SK-N-SH treated with all-trans-retinoic acid at 6 μM for 48 hours (cell line): Measurements from ENCODE around the gene PDE5A.

Source experiments
- ATAC-seq: fragments of 200-7000 bp; cut with Tn5 transposase; 3 replicates; pipeline ENCODE4 v1.9.1; 2020; ENCODE audit warnings: mild to moderate bottlenecking, moderate library complexity
- ARNTL ChIP-seq: fragments of 450-650 bp; formaldehyde crosslinking; IDR thresholded peaks from 2 replicates; pipeline ENCODE4 v1.5.0; 2020; ENCODE audit warnings: low read depth, mild to moderate bottlenecking, moderate library complexity, borderline replicate concordance
- BACH2 ChIP-seq: fragments of 250-450 bp; sonication (Bioruptor Pico); IDR thresholded peaks from 2 replicates; pipeline ENCODE4 v1.9.0; 2021; ENCODE audit warnings: mild to moderate bottlenecking, borderline replicate concordance
- CSDC2 ChIP-seq: fragments of 250-450 bp; sonication (Bioruptor Pico); IDR thresholded peaks from 2 replicates; pipeline ENCODE4 v1.5.0; 2020; ENCODE audit warnings: mild to moderate bottlenecking, moderate library complexity
- CSRNP3 ChIP-seq: fragments of 250-450 bp; sonication (Bioruptor Pico); IDR thresholded peaks from 2 replicates; pipeline ENCODE4 v1.5.1; 2021; ENCODE audit warnings: mild to moderate bottlenecking, moderate library complexity
- ESRRG ChIP-seq: fragments of 250-450 bp; sonication (Bioruptor Pico); IDR thresholded peaks from 2 replicates; pipeline ENCODE4 v1.6.1; 2021; ENCODE audit warnings: mild to moderate bottlenecking
- GLIS3 ChIP-seq: fragments of 250-450 bp; sonication (Bioruptor Pico); IDR thresholded peaks from 2 replicates; pipeline ENCODE4 v1.5.0; 2020; ENCODE audit warnings: mild to moderate bottlenecking, moderate library complexity
- ISL1 ChIP-seq: fragments of 250-450 bp; sonication (Bioruptor Pico); IDR thresholded peaks from 2 replicates; pipeline ENCODE4 v2.1.2; 2022; ENCODE audit warnings: mild to moderate bottlenecking, moderate library complexity
- OSR1 ChIP-seq: fragments of 250-450 bp; sonication (Bioruptor Pico); IDR thresholded peaks from 2 replicates; pipeline ENCODE4 v1.8.0; 2022; ENCODE audit warnings: moderate library complexity, mild to moderate bottlenecking, inconsistent platforms
- PATZ1 ChIP-seq: fragments of 250-450 bp; sonication (Bioruptor Pico); IDR thresholded peaks from 2 replicates; pipeline ENCODE4 v1.8.0; 2020; ENCODE audit warnings: mild to moderate bottlenecking, moderate library complexity, borderline replicate concordance
- POU6F1 ChIP-seq: fragments of 250-450 bp; sonication (Bioruptor Pico); IDR thresholded peaks from 2 replicates; pipeline ENCODE4 v1.8.0; 2021; ENCODE audit warnings: low read depth, mild to moderate bottlenecking, moderate library complexity, borderline replicate concordance
- PPARA ChIP-seq: fragments of 250-450 bp; sonication (Bioruptor Pico); IDR thresholded peaks from 2 replicates; pipeline ENCODE4 v1.5.0; 2020; ENCODE audit warnings: mild to moderate bottlenecking, borderline replicate concordance
- RARB ChIP-seq: fragments of 250-450 bp; sonication (Bioruptor Pico); IDR thresholded peaks from 2 replicates; pipeline ENCODE4 v1.8.0; 2021; ENCODE audit warnings: mild to moderate bottlenecking, moderate library complexity
- SNAI2 ChIP-seq: fragments of 250-450 bp; sonication (Bioruptor Pico); IDR thresholded peaks from 2 replicates; pipeline ENCODE4 v1.5.0; 2020; ENCODE audit warnings: mild to moderate bottlenecking, moderate library complexity
- TCF4 ChIP-seq: fragments of 250-450 bp; sonication (Bioruptor Pico); IDR thresholded peaks from 2 replicates; pipeline ENCODE4 v1.8.0; 2021; ENCODE audit warnings: mild to moderate bottlenecking, moderate library complexity, borderline replicate concordance
- TOX ChIP-seq: fragments of 250-450 bp; sonication (Bioruptor Pico); IDR thresholded peaks from 2 replicates; pipeline ENCODE4 v1.8.0; 2021; ENCODE audit warnings: mild to moderate bottlenecking, moderate library complexity, borderline replicate concordance
- ZC3H10 ChIP-seq: fragments of 250-450 bp; sonication (Bioruptor Pico); IDR thresholded peaks from 2 replicates; pipeline ENCODE4 v1.5.1; 2021; ENCODE audit warnings: mild to moderate bottlenecking, moderate library complexity
- ZFP3 ChIP-seq: fragments of 250-450 bp; sonication (Bioruptor Pico); IDR thresholded peaks from 2 replicates; pipeline ENCODE4 v1.5.0; 2020; ENCODE audit warnings: mild to moderate bottlenecking, moderate library complexity
- ZFP30 ChIP-seq: fragments of 450-650 bp; formaldehyde crosslinking; IDR thresholded peaks from 2 replicates; pipeline ENCODE4 v1.5.0; 2022; ENCODE audit warnings: mild to moderate bottlenecking, moderate library complexity
- ZNF565 ChIP-seq: fragments of 450-650 bp; formaldehyde crosslinking; conservative IDR thresholded peaks from 2 replicates; pipeline ENCODE4 v1.5.0; 2020; ENCODE audit warnings: low read depth, mild to moderate bottlenecking, moderate library complexity
- ZNF70 ChIP-seq: fragments of 450-650 bp; formaldehyde crosslinking; IDR thresholded peaks from 2 replicates; pipeline ENCODE4 v1.5.0; 2020; ENCODE audit warnings: mild to moderate bottlenecking, moderate library complexity
- ZNF8 ChIP-seq: fragments of 450-650 bp; formaldehyde crosslinking; IDR thresholded peaks from 2 replicates; pipeline ENCODE4 v1.5.0; 2020; ENCODE audit warnings: mild to moderate bottlenecking, moderate library complexity
- TF ChIP-seq, protein P1 (sequence below): fragments of 250-450 bp; sonication (Bioruptor Pico); IDR thresholded peaks from 2 replicates; pipeline ENCODE4 v1.5.1; 2020; ENCODE audit warnings: low read depth, mild to moderate bottlenecking, moderate library complexity
- TF ChIP-seq, protein P2 (sequence below): fragments of 250-450 bp; sonication (Bioruptor Pico); IDR thresholded peaks from 2 replicates; pipeline ENCODE4 v1.5.0; 2020; ENCODE audit warnings: mild to moderate bottlenecking, moderate library complexity

The PDE5A gene

GRCh38 chr4:119493419-119493818 is 135.2 kb downstream of the PDE5A start:
- ATAC-seq = peak; percentile 62
- TF ChIP-seq ZFP30 (CRISPR knock-in tag) = no peak
- no peak for TF ChIP-seq CSRNP3 (CRISPR knock-in tag)
- no peak for TF ChIP-seq ZNF70
- TF ChIP-seq TOX = no peak
- no peak for TF ChIP-seq SNAI2 (CRISPR knock-in tag)
- no peak for TF ChIP-seq GLIS3 (CRISPR knock-in tag)
- no peak for TF ChIP-seq ARNTL
- no peak for TF ChIP-seq ZNF565 (CRISPR knock-in tag)
- no peak for TF ChIP-seq TCF4 (CRISPR knock-in tag)
- TF ChIP-seq, protein P1, sequence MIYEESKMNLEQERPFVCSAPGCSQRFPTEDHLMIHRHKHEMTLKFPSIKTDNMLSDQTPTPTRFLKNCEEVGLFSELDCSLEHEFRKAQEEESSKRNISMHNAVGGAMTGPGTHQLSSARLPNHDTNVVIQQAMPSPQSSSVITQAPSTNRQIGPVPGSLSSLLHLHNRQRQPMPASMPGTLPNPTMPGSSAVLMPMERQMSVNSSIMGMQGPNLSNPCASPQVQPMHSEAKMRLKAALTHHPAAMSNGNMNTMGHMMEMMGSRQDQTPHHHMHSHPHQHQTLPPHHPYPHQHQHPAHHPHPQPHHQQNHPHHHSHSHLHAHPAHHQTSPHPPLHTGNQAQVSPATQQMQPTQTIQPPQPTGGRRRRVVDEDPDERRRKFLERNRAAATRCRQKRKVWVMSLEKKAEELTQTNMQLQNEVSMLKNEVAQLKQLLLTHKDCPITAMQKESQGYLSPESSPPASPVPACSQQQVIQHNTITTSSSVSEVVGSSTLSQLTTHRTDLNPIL (CRISPR knock-in tag) = no peak
- TF ChIP-seq ZNF8 (CRISPR knock-in tag) = no peak
- TF ChIP-seq ZC3H10 = no peak
- TF ChIP-seq CSDC2 (CRISPR knock-in tag) = no peak
- TF ChIP-seq ZFP3 = no peak
- no peak for TF ChIP-seq RARB
- TF ChIP-seq OSR1 = no peak

DNA sequence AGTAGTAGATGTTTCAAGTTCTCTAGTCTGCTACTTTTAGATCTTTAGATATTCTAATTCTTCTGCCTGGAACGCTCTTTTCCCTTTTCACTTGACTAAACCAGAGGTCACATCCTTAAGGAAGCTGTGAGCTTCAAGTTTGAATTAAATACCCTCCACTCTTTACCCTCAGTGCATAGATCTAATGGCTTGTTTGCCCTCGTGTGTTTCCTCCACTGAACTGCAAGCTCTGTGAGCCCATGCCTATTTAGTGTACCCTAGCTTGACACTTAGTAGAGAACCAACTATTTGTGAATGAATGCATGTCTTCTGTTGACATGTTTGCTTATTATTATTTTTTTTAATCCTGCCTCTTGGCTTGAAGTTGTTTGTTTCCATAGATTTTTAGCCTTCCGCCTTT is 138.3 kb downstream of the PDE5A start:
- peak; percentile 78 for ATAC-seq
- TF ChIP-seq ISL1 (CRISPR knock-in tag) = no peak
- TF ChIP-seq ZNF8 (CRISPR knock-in tag) = peak; percentile 13; the same call in 1 of the 2 replicates
- TF ChIP-seq GLIS3 (CRISPR knock-in tag) = peak; percentile 35; the same call in 1 of the 2 replicates
- peak; percentile 76 for TF ChIP-seq ZNF70
- no peak for TF ChIP-seq RARB

DNA sequence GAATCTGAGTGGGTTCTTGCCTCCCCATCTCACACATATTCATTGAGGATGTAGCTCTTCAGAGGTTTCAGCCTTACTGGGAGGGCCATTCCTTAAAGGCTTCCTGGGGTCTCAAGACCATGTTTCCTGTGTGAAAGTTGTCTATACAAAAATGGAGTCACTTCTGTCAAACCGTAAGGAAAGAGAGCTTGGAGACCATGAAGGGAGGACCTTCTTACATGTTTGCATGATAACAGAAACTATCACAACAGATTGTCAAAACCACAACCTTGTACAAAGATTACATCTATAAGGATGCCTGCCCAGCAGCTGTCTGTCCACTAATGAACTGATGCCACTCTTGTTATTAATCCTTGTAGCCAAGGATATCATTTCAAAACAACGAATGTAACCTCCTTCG is 139.3 kb downstream of the PDE5A start:
- ATAC-seq = no peak
- TF ChIP-seq OSR1 (no peak), BACH2 (CRISPR knock-in tag) (no peak), ZNF565 (CRISPR knock-in tag) (0 out of 2 replicates have a peak, but pooled peaks have one; percentile 21), TOX (no peak), ZNF70 (no peak), TCF4 (CRISPR knock-in tag) (no peak), ZNF8 (CRISPR knock-in tag) (no peak), ZFP3 (no peak; the same call in 1 of the 2 replicates), RARB (no peak), ESRRG (CRISPR knock-in tag) (peak; percentile 19; the same call in 1 of the 2 replicates), ARNTL (no peak), ZFP30 (CRISPR knock-in tag) (no peak), ZC3H10 (no peak), PATZ1 (CRISPR knock-in tag) (no peak), CSDC2 (CRISPR knock-in tag) (0 out of 2 replicates have a peak, but pooled peaks have one; percentile 66), GLIS3 (CRISPR knock-in tag) (peak; percentile 69; the same call in 1 of the 2 replicates), POU6F1 (CRISPR knock-in tag) (no peak), ISL1 (CRISPR knock-in tag) (peak; percentile 47), CSRNP3 (CRISPR knock-in tag) (peak; percentile 13; the same call in 1 of the 2 replicates), PPARA (CRISPR knock-in tag) (0 out of 2 replicates have a peak, but pooled peaks have one; percentile 45), SNAI2 (CRISPR knock-in tag) (peak; percentile 86)
- TF ChIP-seq, protein P2, sequence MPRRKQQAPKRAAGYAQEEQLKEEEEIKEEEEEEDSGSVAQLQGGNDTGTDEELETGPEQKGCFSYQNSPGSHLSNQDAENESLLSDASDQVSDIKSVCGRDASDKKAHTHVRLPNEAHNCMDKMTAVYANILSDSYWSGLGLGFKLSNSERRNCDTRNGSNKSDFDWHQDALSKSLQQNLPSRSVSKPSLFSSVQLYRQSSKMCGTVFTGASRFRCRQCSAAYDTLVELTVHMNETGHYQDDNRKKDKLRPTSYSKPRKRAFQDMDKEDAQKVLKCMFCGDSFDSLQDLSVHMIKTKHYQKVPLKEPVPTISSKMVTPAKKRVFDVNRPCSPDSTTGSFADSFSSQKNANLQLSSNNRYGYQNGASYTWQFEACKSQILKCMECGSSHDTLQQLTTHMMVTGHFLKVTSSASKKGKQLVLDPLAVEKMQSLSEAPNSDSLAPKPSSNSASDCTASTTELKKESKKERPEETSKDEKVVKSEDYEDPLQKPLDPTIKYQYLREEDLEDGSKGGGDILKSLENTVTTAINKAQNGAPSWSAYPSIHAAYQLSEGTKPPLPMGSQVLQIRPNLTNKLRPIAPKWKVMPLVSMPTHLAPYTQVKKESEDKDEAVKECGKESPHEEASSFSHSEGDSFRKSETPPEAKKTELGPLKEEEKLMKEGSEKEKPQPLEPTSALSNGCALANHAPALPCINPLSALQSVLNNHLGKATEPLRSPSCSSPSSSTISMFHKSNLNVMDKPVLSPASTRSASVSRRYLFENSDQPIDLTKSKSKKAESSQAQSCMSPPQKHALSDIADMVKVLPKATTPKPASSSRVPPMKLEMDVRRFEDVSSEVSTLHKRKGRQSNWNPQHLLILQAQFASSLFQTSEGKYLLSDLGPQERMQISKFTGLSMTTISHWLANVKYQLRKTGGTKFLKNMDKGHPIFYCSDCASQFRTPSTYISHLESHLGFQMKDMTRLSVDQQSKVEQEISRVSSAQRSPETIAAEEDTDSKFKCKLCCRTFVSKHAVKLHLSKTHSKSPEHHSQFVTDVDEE = peak; percentile 46; the same call in 1 of the 2 replicates
- TF ChIP-seq, protein P1 (CRISPR knock-in tag) = no peak
